Measurements from ENCODE around the gene IL12RB1. TPM values are rescaled to one million over a fixed set of nuclear protein-coding genes. Genes with fewer than 3 reads are reported as not detected.

IL12RB1 gene
- total and polyA plus RNA-seq, 2 of the 13 experiments (the other 11 are each of a cell fraction or from before 2014, with no cell fraction given) = 0.03 to 0.04 TPM

- TF ChIP-seq XRCC5 (optimal IDR thresholded peaks at IDR 0.05; ENCODE audit: low read length) = peak; percentile 83
- peak; percentile 55; the same call in 1 of the 3 replicates for TF ChIP-seq MXI1 (IDR thresholded peaks at IDR 0.05; ENCODE audit: borderline replicate concordance, low read depth, low read length)
- no peak for TF ChIP-seq ZNF883 (CRISPR knock-in tag; IDR thresholded peaks at IDR 0.05; ENCODE audit: not compliant biosample characterization)
- peak; percentile 26; the same call in 1 of the 2 replicates for TF ChIP-seq TARDBP (CRISPR knock-in tag; IDR thresholded peaks at IDR 0.05)
- peak; percentile 61 for TF ChIP-seq TEAD3 (CRISPR knock-in tag; optimal IDR thresholded peaks at IDR 0.05; ENCODE audit: borderline replicate concordance)
- TF ChIP-seq, protein P1, sequence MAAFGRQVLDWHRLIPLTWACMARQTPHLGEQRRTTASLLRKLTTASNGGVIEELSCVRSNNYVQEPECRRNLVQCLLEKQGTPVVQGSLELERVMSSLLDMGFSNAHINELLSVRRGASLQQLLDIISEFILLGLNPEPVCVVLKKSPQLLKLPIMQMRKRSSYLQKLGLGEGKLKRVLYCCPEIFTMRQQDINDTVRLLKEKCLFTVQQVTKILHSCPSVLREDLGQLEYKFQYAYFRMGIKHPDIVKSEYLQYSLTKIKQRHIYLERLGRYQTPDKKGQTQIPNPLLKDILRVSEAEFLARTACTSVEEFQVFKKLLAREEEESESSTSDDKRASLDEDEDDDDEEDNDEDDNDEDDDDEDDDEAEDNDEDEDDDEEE (CRISPR knock-in tag; IDR thresholded peaks at IDR 0.05) = peak; percentile 62; the same call in 1 of the 2 replicates
- TF ChIP-seq ZNF574 (CRISPR knock-in tag; IDR thresholded peaks at IDR 0.05) = 0 out of 2 replicates have a peak, but pooled peaks have one; percentile 22
- TF ChIP-seq, protein P2, sequence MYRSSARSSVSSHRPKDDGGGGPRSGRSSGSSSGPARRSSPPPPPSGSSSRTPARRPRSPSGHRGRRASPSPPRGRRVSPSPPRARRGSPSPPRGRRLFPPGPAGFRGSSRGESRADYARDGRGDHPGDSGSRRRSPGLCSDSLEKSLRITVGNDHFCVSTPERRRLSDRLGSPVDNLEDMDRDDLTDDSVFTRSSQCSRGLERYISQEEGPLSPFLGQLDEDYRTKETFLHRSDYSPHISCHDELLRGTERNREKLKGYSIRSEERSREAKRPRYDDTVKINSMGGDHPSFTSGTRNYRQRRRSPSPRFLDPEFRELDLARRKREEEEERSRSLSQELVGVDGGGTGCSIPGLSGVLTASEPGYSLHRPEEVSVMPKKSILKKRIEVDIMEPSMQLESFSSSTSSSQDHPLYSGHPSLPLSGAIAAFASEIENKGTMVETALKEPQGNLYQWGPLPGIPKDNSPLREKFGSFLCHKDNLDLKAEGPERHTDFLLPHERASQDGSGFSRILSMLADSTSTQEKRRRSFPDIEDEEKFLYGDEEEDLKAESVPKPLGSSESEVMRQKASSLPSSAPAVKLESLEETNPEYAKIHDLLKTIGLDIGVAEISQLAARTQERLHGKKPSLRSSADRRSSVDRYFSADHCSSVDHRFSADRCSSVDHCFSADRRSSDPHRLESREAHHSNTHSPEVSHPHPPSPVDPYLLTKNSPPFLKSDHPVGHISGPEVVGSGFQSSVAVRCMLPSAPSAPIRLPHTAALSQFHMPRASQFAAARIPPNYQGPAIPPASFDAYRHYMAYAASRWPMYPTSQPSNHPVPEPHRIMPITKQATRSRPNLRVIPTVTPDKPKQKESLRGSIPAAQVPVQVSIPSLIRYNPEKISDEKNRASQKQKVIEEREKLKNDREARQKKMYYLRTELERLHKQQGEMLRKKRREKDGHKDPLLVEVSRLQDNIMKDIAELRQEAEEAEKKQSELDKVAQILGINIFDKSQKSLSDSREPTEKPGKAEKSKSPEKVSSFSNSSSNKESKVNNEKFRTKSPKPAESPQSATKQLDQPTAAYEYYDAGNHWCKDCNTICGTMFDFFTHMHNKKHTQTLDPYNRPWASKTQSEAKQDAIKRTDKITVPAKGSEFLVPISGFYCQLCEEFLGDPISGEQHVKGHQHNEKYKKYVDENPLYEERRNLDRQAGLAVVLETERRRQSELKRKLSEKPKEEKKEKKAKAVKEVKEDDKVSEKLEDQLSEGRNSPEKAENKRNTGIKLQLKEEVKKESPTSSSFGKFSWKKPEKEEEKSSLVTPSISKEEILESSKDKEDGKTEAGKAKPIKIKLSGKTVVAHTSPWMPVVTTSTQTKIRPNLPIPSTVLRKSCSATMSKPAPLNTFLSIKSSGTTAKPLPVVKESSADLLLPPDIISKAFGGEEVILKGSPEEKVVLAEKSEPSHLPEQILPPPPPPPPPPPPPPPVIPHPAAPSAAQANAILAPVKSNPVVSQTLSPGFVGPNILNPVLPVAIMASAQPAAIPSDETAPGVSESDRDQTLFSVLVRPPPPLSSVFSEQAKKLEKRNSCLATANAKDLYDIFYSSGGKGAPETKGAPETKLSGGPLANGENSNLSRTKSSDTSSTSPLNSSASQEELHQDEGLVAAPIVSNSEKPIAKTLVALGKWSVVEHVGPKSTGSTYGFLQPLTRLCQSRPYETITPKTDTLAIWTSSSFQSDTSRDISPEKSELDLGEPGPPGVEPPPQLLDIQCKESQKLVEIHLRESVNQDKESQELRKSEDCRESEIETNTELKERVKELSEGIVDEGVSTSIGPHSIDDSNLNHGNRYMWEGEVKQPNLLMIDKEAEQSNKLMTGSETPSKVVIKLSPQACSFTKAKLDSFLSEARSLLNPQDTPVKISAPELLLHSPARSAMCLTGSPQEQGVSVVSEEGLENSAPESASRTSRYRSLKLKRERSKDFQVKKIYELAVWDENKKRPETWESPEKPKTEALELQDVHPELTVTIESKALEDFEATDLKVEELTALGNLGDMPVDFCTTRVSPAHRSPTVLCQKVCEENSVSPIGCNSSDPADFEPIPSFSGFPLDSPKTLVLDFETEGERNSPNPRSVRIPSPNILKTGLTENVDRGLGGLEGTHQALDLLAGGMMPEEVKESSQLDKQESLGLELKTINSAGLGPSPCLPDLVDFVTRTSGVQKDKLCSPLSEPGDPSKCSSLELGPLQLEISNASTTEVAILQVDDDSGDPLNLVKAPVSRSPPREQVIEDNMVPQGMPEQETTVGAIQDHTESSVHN (CRISPR knock-in tag; IDR thresholded peaks at IDR 0.05) = no peak
- TF ChIP-seq ZNF580 (CRISPR knock-in tag; IDR thresholded peaks at IDR 0.05; ENCODE audit: borderline replicate concordance, low read depth) = 0 out of 2 replicates have a peak, but pooled peaks have one; percentile 54
- no peak for TF ChIP-seq MAZ (IDR thresholded peaks at IDR 0.05; ENCODE audit: borderline replicate concordance, low read depth, low read length)
- peak; percentile 69; the same call in 1 of the 2 replicates for TF ChIP-seq MAZ (CRISPR knock-in tag; IDR thresholded peaks at IDR 0.05; ENCODE audit: low read depth)
- TF ChIP-seq HNF1B (CRISPR knock-in tag; IDR thresholded peaks at IDR 0.05) = no peak
- peak; percentile 66; the same call in 1 of the 2 replicates for TF ChIP-seq KDM2A (CRISPR knock-in tag; IDR thresholded peaks at IDR 0.05; ENCODE audit: borderline replicate concordance, low read depth)
- peak; percentile 36; the same call in 1 of the 2 replicates for TF ChIP-seq ELF1 (CRISPR knock-in tag; IDR thresholded peaks at IDR 0.05)
- TF ChIP-seq FOXK1 (CRISPR knock-in tag; IDR thresholded peaks at IDR 0.05; ENCODE audit: borderline replicate concordance, low read depth) = no peak
Measured at GRCh38 chr19:18112989-18113478, 26.3 kb upstream of the IL12RB1 start (continued).
